GM19025 (cell line): ENCODE results near the gene FZD2.
"Not testable (repeated sequence)": the region's sequence is repeated elsewhere in the genome, so short reads cannot be mapped to it uniquely, and the experiment has no call there.

Source experiments
- ATAC-seq: cut with Tn5 transposase; IDR thresholded peaks from one replicate; pipeline ENCODE4 v1.9.1; 2021; ENCODE audit warnings: mild to moderate bottlenecking, low read depth, moderate library complexity; ENCODE audit not compliant: unreplicated experiment

Gene FZD2

DNA sequence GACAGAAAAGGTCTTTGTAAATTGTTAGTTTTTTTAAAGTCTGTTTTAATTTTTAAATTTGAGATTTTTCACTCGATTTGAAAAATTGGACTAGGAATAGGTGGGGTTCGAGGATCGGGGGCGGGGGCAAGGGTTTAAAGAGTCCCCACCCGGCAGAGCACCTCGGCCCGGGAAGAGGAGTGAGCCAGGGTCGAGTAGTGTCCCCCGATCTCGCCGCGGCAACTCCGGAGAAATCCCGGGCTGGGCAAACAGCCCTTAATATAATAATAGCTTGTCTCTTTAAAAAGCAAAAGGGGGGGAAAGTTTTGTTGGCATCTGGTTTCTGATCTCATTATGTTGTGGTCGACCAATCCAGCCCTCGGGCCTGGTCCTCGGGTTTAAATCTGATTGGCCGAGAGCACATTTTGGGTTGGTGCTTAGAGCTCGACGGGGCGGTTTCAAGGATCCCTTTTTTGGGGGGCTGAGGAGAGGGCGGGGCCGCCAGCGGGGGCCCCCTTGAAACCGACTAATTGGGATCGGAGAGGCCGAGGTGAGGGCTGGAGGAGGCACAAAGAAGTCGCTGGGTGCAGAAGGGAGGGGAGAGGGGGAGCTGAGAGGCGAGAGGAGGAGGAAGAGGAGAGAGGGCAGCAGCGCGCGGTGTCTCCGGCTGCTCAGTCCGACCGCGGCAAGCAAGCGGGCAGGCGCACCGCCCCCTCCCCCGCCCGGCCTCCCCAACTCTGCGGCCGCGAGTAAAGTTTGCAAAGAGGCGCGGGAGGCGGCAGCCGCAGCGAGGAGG, at the start of gene FZD2:
Gene FZD2 (plus strand): TSS at position 653 of the 775 bp plus-strand sequence. CDS start 205 bp downstream, outside the sequence.
- no peak for ATAC-seq

GRCh38 chr17:44511241-44512134, 45.8 kb upstream of the FZD2 start:
- not testable (repeated sequence) for ATAC-seq

DNA sequence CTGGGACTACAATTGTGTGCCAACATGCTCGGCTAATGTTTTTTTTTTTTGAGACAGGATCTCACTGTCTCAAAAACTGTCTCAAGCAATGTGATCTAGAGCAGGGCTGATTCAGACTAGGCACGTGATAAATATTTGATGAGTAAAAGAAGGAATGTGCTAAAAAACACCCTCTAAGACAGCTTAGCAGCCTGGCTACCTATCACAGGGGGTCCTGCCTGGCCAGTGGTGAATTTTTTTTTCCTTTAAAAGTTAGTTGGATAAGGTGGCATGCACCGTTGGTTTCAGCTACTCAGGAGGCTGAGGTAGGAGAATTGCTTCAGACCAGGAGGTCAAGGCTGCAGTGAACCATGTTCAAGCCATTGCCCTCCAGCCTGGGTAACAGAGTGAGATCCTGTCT, 39.3 kb upstream of the FZD2 start:
- no peak for ATAC-seq

DNA sequence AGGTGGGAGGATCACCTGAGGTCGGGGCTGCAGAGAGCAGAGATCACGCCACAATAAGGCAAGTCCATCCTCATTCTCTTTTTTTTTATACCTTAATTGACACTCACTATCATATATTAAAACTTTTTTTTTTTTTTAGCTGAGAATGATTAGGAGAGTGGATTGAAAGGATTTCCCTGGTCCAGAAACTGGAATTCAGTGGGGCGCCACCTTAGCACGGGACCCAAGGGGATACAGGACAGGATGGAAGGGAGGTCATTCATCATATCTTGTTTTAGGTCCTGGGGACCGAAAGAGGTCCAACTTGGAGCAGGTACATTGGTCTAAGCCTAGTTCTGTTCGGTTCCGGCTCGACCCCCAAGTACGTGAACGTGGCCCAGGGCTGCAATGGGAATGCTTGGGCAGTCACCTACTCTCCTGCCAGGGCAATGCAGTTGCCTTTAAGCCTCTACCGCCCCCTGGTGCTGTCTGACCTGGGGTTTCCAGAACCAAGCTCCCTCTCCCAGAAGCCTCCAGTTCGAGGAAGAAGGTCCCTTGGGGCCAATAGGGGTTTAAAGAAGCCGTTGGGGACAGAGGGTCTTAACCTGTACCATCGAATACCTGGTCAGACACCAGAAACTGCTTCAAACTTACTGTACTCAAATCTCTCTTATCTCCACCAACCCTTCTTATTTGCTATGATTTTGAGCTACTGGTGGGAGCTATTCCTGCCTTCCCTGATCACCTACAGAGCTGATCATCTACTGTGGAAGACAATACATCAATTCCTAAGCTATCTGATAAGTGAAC, 34.2 kb upstream of the FZD2 start:
- ATAC-seq = no peak

GRCh38 chr17:44523672-44523972, 33.7 kb upstream of the FZD2 start:
- ATAC-seq = no peak

DNA sequence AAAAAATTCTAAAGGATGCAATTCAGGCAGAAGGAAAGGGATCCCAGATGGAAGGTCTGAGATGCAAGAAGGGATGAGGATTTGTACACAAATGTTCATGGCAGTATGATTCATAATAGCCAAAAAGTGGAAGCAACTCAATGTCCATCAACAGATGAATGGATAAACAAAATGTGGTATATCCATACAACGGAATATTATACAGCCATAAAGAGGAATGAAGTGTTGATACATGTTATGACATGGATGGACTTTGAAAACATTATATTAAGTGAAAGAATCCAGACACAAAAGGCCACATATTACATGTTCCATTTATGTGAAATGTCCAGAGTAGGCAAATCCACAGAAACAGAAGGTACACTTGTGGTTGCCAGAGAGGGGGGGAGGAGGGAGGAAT, 30.2 kb upstream of the FZD2 start:
- ATAC-seq = no peak

GRCh38 chr17:44527954-44528353, 29.3 kb upstream of the FZD2 start:
- no peak for ATAC-seq

DNA sequence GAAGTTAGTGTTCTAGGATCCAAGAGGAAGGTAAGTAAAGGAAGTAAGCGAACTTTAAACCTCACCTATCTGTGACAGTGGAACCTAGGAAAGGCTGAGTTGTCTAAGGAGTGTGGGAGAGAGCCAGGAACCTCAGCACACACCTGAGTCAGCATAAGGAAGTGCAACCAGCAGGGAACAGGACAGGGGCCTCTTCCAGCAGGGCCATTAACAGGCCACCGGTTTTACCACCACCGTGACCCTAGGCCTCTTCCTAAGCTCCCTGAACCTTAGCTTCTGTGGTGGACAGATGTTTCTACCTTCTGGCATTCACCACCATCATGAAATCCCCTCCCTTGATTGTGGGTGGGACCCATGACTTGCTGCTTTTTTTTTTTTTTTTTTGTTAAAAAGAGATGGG, 27.4 kb upstream of the FZD2 start:
- ATAC-seq = no peak

GRCh38 chr17:44530896-44531418, 26.3 kb upstream of the FZD2 start:
- no peak for ATAC-seq

DNA sequence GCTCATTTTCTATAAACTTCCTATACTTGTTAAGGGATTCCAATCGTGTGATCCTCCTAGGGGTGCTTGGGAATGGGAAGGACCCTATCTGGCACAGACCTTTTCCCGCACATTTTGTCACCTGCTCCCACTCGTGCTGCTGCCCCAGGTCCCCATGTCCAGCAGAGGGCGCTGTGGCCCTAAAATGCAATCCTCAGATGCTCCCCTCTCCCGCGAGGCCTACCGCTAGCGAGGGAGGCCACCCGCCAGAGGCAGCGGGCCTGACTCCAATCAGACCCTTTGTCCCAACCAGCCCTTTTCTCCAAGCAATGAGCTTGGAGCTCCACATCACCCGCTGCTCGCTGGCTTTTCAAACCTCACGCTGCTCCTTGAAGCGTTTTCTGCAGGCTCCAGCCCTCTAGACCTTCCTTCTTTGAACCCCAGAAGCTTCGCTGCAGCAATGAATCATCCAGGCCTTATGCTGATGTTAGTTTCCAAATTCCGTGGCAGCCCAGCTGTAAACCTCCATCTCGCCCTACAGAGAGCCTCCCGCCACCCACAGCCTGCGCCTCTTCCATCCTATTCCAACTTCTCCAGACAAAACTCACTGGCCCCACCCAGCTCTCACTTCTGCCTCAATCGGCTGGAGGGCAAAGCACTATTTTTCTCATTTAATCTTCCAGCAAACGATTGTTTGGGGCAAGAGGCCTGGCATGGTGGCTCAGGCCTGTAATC, 23.6 kb upstream of the FZD2 start:
- no peak for ATAC-seq

DNA sequence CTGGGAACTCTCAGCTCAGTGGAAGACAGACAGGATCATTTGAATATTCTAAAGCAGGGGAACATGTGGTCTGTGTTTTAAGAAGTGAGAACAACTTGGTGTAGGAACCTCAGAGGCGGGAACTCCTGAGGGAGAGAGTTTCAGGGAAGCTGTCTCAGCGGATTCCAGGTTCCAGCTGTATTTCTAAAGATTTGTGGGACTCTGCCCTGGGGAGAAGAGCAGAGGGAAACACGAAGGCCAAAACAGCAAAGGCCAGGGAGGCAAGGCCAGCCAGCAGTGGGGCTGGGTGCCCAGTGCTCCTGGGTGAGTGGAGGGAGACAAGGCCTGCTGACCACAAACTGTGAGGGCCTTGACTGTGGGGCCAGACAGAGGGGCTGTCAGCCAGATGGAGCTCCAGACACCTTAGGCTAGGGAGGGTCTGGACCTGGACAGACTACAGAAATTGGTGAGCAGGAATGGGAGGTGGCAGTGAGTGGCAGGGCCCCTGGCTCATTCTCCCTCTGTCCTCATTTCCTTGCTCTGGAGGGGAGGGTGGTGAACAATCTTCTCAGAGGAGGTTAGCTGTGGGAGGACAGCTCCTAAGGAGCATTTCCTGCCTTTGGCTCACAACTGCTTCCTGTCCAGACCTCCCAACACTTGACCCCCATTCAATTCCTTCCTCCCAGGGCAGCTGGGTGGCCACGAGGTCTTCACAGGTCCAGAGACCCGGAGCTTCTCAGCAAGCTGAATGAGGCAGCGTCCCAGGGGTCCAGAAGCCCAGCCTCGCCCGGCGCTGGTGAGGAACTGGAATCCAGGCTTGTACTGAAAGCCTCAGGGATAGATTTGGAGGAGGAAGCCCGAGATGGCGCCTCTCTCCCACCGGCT, 21.0 kb upstream of the FZD2 start:
- ATAC-seq = no peak

GRCh38 chr17:44537922-44538321, 19.4 kb upstream of the FZD2 start:
- not testable (repeated sequence) for ATAC-seq

DNA sequence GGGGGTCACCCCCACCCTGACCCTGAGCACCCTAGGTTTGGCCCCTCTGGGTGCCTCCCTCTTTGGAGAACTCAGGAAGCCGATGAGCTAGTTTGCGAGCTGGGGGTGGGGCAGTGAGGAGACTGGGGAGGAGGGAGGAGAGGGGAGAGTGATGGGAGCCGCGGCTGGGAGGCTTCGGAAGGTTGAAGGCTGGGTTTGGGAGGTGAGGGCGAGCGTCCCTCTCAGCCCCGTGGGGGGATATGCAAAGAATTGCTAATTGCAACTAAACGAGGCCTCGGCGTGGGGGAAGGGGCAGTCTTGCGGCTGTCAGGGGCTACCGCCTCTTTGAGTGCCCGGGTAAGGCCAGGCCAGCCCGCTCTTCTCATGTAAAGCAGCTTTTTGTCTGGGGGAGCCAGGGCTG, 17.6 kb upstream of the FZD2 start:
- ATAC-seq = no peak

- ATAC-seq = no peak
Observed at GRCh38 chr17:44540246-44541084, 16.8 kb upstream of the FZD2 start.

GRCh38 chr17:44541884-44542581, 15.3 kb upstream of the FZD2 start:
- no peak for ATAC-seq

- ATAC-seq = no peak
Observed at GRCh38 chr17:44543213-44543904, 13.9 kb upstream of the FZD2 start.

GRCh38 chr17:44543905-44544523, 13.3 kb upstream of the FZD2 start:
- no peak for ATAC-seq
